ENCODE results near the gene GRIN3B. TPM values are rescaled to one million over a fixed set of nuclear protein-coding genes. Genes with fewer than 3 reads are reported as not detected.

The GRIN3B gene
- polyA plus RNA-seq, 2 of the 4 experiments (the other 2 are of a cell fraction): 0.67 to 1.5 TPM

DNA sequence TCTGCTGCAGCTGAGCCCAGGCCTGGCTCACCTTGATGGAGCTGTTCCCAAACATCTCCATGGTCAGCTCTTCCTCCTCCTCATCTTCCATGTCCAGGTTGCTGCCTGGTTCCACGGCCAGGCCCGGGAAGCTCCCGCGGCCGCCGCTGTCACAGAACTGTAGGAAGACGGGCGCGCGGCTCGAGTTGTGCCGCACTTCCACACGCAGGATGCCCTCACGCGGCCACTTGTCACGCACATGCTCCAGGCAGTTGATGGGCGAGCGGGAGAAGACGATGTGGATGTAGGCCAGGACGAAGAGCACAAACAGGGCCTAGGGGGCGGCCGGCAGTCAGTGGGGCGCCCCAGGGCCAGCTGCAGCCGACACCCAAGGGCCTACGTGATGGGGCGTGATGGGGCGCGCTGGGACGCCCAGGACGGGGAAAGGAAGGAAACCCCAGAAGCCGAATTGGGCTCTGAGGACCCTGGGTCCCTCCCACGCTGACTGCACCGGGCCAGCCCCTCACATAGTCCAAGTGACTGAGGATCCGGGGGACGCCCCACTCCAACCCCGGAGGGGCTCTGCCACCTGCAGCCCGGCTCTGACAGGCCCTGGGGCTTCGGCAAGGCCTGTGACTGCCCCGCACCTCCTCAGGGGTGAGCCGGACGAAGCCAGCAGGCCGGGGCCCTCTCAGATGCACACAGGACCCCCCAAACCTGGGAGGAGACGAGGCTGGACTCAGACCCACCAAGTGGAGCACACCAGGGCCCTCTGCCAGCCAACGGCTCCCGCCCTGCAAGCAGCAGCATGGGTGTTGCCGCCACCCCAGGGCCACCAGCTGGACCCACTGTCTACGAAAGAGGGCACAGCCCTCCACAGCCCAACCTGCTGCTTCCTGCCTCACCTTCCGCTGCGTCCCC, 14.2 kb downstream of the GRIN3B start:
- FAIRE-seq: no peak
- ChIA-PET POLR2A (no interaction called here), CTCF (interaction anchor here (2.7 kb wide), 1 partner anchor 230 kb away, joined by 6 read pairs; no protein-coding TSS in a partner anchor)
- no peak for ATAC-seq
- H3K27ac ChIP-seq: no peak overlapping the region
- no peak for DNase-seq (ENCODE audit: low read depth in 1 of 2, low spot score in 1 of 2)
- TF ChIP-seq CBX8 (IDR thresholded peaks at IDR 0.05) (no peak), EHF (CRISPR knock-in tag; IDR thresholded peaks at IDR 0.05) (no peak), MAZ (IDR thresholded peaks at IDR 0.05; ENCODE audit: borderline replicate concordance, low read depth, low read length) (no peak), USF2 (IDR thresholded peaks at IDR 0.05) (no peak), CTCF (IDR thresholded peaks at IDR 0.05) (no peak), EP300 (IDR thresholded peaks at IDR 0.05) (no peak), ZC3H11A (IDR thresholded peaks at IDR 0.05) (no peak), RNF2 (IDR thresholded peaks at IDR 0.05; ENCODE audit: borderline replicate concordance, low read depth) (no peak), SMC3 (IDR thresholded peaks at IDR 0.05) (no peak)
- TF ChIP-seq, protein P1, sequence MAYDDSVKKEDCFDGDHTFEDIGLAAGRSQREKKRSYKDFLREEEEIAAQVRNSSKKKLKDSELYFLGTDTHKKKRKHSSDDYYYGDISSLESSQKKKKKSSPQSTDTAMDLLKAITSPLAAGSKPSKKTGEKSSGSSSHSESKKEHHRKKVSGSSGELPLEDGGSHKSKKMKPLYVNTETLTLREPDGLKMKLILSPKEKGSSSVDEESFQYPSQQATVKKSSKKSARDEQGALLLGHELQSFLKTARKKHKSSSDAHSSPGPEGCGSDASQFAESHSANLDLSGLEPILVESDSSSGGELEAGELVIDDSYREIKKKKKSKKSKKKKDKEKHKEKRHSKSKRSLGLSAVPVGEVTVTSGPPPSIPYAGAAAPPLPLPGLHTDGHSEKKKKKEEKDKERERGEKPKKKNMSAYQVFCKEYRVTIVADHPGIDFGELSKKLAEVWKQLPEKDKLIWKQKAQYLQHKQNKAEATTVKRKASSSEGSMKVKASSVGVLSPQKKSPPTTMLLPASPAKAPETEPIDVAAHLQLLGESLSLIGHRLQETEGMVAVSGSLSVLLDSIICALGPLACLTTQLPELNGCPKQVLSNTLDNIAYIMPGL (CRISPR knock-in tag; IDR thresholded peaks at IDR 0.05; ENCODE audit: borderline replicate concordance): no peak
- peaks cover 35% of the 10 kb centered on the region for H3K4me1 ChIP-seq
- H3K4me3 ChIP-seq: no peak overlapping the region
- H3K4me2 ChIP-seq: no peak overlapping the region
- no peaks in the 10 kb centered on the region for H3K9me3 ChIP-seq
- 95% methylated on average over 32 of the region's 49 CpGs for WGBS (ENCODE audit: missing lambda C conversion rate)

GRCh38 chr19:1015061-1015781, 15.0 kb downstream of the GRIN3B start:
- 100% methylated on average over 1 of the region's 29 CpGs for WGBS (ENCODE audit: missing lambda C conversion rate)
- Histone ChIP-seq H3K4me3 (no peak overlapping the region), H3K4me2 (no peak overlapping the region), H3K27ac (no peak overlapping the region), H3K4me1 (peaks cover 38% of the 10 kb centered on the region), H3K9me3 (no peaks in the 10 kb centered on the region)
- POLR2A ChIA-PET: no interaction called here
- ATAC-seq (no peak), DNase-seq (ENCODE audit: low read depth in 1 of 2, low spot score in 1 of 2) (no peak), FAIRE-seq (no peak)
- CTCF ChIA-PET: no interaction called here
- TF ChIP-seq POLR2AphosphoS2 (conservative IDR thresholded peaks at IDR 0.05; ENCODE audit: low read length) (no peak), JUN (IDR thresholded peaks at IDR 0.05) (no peak), NPAS2 (CRISPR knock-in tag; IDR thresholded peaks at IDR 0.05; ENCODE audit: borderline replicate concordance) (no peak), FOSL2 (IDR thresholded peaks at IDR 0.05) (no peak), FOSL2 (CRISPR knock-in tag; IDR thresholded peaks at IDR 0.05) (no peak), MAX (IDR thresholded peaks at IDR 0.05) (no peak), FOXS1 (CRISPR knock-in tag; IDR thresholded peaks at IDR 0.05) (no peak), USF2 (IDR thresholded peaks at IDR 0.05) (no peak), EHMT2 (IDR thresholded peaks at IDR 0.05; ENCODE audit: low read depth) (no peak), ZFP36 (IDR thresholded peaks at IDR 0.05; ENCODE audit: borderline replicate concordance, partially characterized antibody) (no peak), EP300 (IDR thresholded peaks at IDR 0.05) (no peak), POLR2A (IDR thresholded peaks at IDR 0.05; ENCODE audit: low read length) (no peak), RCOR1 (IDR thresholded peaks at IDR 0.05; ENCODE audit: low read depth, low read length) (no peak)
- TF ChIP-seq, protein P1 (CRISPR knock-in tag; IDR thresholded peaks at IDR 0.05; ENCODE audit: borderline replicate concordance): no peak

All from A549 (cell line).